SK-N-MC (cell line): ENCODE results near the gene MANBA.

Experiments used
- EZH2 ChIP-seq: fragments of 200-600 bp; sonication (generic); IDR thresholded peaks from one replicate; pipeline ENCODE4 v1.6.1; 2017; ENCODE audit warnings: antibody characterized with exemption
- POLR2AphosphoS5 ChIP-seq: IDR thresholded peaks from 2 replicates; pipeline ENCODE4 v1.6.1; 2012; ENCODE audit warnings: mild to moderate bottlenecking, low read depth, low read length, borderline replicate concordance

DNA sequence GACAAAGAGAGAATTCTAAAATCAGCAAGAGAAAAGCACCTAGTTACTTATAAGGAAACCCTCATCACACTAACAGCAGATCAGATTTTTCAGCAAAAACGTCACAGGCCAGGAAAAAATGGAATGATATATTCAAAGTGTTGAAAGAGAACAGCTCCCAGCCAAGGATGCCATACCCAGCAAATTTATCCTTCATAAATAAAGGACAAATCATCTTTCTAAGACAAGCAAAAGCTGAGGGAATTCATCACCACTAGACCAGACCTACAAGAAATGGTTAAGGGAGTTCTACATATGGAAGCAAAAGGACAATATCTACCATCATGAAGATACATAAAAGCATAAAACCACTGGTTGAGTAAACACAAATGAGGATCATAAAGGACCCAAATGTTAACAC, 53.6 kb downstream of the MANBA start:
- TF ChIP-seq POLR2AphosphoS5 (no peak), EZH2 (no peak)
